Activated CD4-positive, alpha-beta T cell treated with anti-CD3 and anti-CD28 coated beads for 4 hours (primary cell): ENCODE results near the gene EHMT2.
"Not testable (repeated sequence)": the region's sequence is repeated elsewhere in the genome, so short reads cannot be mapped to it uniquely, and the experiment has no call there.

Source experiments
- DNase-seq, 2 donors: peaks; one replicate each; pipeline ENCODE4 v3.0.0-alpha.2; 2020

Gene EHMT2

DNA sequence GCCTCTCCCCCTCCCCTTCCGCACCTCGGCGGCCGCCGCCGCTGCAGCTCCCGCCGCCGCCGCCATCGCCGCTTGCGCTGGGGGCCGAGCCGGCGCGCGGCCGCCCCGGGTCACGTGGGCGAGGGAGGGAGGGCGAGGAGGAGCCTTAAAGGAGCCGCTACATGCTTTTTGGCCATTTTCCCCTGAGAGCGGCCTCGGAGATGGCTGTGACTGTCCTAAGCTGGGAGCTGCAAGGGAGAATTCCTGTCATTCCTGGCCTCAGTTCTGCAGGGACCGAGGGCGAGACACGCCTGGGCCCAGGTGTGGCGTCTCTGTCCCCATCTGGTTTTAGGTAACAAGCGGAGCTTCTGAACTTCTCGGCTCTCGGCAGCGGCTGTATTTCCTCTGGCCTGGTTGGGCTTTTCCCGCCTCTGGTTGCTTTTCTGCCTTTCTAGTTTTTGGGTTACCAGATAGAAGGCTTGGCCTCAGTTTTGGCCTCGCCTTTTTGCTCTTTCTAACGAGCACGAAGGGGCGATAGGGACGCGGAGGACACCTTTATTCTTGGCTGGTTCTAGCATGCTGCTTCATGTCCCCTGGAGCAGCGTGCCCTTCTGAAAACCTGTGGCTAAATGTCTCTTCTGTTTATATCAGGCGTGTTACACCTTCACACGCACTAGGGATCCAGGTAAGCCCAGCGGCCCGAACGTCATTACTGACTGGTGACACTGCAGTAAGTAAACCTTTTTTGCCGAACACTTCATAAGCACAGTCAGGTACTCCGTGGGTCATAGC lies at the start of gene EHMT2:
EHMT2 (minus strand) TSS at position 87 of the 771 bp plus-strand sequence; CDS start at position 66, 21 bp downstream.
- DNase-seq, result peak; percentile 78 to 80

DNA sequence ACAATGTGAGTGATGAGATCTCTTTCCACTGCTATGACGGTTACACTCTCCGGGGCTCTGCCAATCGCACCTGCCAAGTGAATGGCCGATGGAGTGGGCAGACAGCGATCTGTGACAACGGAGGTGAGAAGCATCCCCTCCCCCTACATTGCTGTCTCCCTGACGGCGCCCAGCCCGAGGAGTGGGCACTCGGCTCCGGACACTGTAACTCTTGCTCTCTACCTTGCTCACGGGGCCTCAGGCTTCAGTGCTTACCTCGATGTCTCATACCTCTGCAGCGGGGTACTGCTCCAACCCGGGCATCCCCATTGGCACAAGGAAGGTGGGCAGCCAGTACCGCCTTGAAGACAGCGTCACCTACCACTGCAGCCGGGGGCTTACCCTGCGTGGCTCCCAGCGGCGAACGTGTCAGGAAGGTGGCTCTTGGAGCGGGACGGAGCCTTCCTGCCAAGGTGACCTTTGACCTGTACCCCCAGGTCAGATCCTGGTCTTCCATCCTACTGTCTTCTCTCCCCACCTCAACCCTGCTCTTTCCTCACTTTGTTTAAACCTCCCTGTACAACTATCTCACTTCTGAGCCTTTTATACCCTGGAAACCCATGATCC lies 49.7 kb upstream of the EHMT2 start:
- no peak for DNase-seq

DNA sequence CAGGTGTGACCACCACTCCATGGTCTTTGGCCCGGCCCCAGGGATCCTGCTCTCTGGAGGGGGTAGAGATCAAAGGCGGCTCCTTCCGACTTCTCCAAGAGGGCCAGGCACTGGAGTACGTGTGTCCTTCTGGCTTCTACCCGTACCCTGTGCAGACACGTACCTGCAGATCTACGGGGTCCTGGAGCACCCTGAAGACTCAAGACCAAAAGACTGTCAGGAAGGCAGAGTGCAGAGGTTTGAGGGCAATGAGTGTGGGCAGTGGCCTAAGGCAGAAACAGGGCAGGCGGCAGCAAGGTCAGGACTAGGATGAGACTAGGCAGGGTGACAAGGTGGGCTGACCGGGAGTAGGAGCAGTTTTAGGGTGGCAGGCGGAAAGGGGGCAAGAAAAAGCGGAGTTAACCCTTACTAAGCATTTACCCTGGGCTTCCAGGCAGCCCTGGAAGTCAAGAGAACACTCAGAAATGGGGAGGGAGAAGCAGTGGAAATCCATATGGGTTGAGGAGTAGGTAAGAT lies 48.9 kb upstream of the EHMT2 start:
- no peak for DNase-seq

DNA sequence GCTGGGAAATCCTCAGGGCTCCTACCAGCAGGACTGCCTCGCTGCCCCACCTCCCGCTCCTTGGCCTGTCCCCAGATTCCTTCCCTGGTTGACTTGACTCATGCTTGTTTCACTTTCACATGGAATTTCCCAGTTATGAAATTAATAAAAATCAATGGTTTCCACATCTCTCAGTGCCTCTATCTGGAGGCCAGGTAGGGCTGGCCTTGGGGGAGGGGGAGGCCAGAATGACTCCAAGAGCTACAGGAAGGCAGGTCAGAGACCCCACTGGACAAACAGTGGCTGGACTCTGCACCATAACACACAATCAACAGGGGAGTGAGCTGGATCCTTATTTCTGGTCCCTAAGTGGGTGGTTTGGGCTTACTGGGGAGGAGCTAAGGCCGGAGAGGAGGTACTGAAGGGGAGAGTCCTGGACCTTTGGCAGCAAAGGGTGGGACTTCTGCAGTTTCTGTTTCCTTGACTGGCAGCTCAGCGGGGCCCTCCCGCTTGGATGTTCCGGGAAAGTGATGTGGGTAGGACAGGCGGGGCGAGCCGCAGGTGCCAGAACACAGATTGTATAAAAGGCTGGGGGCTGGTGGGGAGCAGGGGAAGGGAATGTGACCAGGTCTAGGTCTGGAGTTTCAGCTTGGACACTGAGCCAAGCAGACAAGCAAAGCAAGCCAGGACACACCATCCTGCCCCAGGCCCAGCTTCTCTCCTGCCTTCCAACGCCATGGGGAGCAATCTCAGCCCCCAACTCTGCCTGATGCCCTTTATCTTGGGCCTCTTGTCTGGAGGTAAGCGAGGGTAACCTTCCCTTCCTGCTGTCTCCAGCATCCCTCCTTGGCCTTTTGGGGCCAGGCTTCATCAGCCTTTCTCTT lies 48.2 kb upstream of the EHMT2 start, which contains the start of gene CFB:
CFB (plus strand) TSS at position 589 of the 863 bp plus-strand sequence; CDS start at position 716, 127 bp downstream.
- DNase-seq, result no peak

DNA sequence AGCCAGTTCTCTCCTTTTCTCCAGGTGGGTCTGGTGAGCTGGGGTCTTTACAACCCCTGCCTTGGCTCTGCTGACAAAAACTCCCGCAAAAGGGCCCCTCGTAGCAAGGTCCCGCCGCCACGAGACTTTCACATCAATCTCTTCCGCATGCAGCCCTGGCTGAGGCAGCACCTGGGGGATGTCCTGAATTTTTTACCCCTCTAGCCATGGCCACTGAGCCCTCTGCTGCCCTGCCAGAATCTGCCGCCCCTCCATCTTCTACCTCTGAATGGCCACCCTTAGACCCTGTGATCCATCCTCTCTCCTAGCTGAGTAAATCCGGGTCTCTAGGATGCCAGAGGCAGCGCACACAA lies 47.6 kb upstream of the EHMT2 start:
- no peak for DNase-seq

DNA sequence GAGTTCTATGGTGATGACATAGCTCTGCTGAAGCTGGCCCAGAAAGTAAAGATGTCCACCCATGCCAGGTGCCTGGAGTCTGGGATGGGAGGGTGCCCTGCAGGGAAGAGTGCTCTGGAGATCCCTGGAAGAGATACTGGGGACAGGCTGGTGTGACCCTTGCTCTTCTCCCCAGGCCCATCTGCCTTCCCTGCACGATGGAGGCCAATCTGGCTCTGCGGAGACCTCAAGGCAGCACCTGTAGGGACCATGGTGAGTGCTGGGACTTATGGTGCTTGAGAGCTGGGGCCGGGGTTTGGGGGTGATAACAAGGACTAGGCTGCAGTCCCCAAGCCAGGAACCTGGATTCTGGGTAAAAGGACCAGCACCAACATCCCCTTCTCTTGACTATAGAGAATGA lies 46.2 kb upstream of the EHMT2 start:
- DNase-seq, result no peak

DNA sequence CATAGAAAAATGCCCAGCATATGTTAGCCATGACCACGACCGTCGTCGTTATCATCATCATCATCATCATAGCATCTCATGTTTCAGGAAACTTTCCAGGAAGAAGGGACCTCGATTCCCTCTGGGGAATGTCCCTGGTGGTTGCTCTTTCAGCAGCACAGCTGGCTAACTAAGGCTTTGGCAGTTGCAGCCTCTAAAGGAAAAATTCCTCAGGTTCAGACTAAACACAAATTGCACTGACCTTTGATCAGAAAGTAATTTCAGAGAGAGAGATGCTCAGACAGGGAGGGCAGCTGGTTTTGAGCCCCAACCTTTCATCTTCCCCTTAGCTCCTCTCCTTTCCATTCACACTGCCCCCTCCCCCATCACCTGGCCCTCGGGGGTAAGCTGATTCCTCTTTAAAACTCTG lies 42.8 kb upstream of the EHMT2 start:
- DNase-seq, result no peak

DNA sequence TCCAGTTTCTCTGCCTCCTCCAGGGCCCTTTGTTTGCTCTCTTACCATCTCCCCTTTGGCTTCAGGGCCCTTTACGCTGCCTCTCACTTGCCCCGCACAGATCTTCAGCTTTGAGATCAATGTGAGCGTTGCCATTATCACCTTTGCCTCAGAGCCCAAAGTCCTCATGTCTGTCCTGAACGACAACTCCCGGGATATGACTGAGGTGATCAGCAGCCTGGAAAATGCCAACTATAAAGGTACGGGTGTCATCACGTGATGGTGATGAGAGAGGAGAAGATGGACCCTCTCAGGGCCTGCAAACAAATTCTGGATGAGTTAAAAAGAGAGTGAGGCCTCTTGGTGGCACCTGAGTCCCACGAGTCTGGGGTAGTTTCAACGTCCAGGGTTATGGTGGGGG lies 38.3 kb upstream of the EHMT2 start:
- DNase-seq, result no peak

DNA sequence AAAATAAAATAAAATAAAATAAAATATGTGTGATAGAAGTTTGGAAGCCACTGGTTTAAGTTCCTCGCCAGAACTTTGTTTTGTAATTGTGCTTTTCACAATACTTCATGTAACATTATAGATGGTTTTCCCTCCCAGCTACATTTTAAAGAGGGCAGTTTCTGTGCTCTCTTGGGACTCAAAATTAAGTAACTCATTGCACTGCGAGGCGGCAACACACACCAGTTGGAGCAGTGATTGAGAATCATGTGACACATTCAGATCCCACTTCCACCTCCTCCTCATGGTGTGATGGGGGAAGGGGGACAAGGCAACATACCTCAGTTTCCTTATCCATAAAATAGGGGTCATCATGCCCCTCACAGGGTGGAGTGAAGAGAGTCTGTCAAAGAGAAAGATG lies 37.5 kb upstream of the EHMT2 start:
- DNase-seq, result no peak

DNA sequence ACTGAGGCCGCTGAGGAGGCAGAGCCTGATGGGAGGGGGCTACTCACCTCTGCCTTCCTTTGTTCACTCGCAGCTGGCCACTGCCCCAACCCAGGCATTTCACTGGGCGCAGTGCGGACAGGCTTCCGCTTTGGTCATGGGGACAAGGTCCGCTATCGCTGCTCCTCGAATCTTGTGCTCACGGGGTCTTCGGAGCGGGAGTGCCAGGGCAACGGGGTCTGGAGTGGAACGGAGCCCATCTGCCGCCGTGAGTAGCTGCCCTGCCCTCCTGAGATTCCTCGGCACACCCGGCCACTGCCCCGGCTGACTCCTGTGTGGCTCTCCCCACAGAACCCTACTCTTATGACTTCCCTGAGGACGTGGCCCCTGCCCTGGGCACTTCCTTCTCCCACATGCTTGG lies 36.0 kb upstream of the EHMT2 start:
- no peak for DNase-seq

DNA sequence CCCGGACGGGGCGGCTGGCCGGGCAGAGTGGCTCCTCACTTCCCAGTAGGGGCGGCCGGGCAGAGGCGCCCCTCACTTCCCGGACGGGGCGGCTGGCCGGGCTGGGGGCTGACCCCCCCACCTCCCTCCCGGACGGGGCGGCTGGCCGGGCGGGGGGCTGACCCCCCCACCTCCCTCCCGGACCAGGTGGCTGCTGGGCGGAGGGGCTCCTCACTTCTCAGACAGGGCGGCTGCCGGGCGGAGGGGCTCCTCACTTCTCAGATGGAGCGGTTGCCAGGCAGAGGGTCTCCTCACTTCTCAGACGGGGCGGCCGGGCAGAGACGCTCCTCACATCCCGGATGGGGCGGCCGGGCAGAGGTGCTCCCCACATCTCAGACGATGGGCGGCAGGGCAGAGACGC lies 34.6 kb upstream of the EHMT2 start:
- not testable (repeated sequence) for DNase-seq

DNA sequence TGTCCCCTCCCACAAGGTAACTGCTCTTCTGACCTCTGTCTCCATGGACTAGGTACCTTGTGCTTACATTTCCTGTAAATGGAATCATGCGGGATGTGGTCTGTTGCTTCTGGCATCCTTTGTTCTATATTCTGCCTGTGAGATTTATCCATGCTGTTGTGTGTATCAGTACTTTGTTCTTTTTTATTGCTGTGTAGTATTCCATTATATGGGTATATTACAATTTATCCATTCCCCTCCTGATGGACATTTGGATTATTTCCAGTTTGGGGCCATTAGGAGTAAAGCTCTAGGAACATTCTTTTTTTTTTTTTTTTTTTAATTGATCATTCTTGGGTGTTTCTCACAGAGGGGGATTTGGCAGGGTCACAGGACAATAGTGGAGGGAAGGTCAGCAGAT lies 33.5 kb upstream of the EHMT2 start:
- no peak for DNase-seq

DNA sequence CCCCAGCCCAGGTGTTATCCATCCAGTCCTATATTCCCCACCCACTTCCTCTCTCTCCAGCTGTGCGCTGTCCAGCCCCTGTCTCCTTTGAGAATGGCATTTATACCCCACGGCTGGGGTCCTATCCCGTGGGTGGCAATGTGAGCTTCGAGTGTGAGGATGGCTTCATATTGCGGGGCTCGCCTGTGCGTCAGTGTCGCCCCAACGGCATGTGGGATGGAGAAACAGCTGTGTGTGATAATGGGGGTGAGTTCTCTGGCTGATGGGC lies 31.1 kb upstream of the EHMT2 start:
- no peak for DNase-seq

DNA sequence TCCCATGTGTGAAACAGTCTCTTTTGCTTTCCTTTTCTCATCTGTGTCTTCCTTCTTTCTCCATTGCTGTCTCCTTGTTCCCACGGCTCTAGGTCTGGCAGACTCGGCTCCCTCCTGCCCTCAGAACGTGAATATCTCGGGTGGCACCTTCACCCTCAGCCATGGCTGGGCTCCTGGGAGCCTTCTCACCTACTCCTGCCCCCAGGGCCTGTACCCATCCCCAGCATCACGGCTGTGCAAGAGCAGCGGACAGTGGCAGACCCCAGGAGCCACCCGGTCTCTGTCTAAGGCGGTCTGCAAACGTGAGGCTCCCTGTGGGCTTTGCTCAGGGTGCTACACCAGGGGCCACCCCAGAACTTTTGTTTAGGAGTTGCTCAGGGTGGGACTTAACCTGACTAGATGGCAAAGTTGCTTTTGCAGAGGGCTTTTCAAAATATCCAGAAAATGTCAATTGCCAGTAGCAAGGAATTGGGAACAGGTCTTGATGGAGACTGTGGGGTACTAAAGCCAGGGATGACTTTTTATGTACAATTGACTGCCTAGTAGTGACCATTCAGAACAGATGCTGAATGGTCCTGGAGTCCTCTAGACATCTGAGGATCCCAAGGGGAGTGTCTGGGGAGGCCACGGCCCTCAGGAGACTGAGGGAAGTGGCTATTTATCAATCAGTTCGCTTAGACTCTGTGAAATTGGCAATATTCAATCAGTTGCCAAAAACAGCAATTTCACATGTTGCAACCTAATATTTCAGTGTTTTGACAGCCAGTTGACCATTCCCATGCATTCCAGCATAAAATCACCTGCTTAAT lies 30.6 kb upstream of the EHMT2 start:
- no peak for DNase-seq

DNA sequence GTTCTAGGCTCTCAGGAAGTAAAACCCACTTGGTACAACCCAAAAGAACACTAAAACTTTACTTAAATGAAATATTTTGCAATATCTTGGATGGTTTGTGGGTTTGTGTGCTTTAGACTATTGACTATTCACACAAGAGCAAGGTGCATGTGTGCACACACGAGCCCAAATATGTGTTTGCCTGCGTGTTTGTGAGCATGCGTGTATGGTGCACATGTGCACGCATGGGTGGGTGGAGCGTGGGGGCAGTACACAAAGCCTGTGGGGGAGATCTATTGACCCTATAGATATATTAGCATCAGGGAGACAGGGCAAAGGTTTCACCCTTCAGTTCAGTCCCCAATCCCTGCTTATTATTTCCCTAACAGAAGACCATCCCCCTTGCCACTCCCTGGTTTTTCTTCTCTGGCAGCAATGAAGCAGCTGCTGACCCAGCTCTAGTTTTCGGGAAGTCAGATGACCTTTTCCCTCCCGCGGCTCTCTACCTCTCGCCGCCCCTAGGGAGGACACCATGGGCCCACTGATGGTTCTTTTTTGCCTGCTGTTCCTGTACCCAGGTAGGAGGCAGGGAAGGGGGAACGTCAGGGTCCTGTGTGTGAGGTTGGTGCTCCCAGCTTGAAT lies 29.9 kb upstream of the EHMT2 start, which contains the start of gene C2:
C2 (plus strand) TSS at position 476 of the 621 bp plus-strand sequence; CDS start at position 512, 36 bp downstream.
- no peak for DNase-seq

DNA sequence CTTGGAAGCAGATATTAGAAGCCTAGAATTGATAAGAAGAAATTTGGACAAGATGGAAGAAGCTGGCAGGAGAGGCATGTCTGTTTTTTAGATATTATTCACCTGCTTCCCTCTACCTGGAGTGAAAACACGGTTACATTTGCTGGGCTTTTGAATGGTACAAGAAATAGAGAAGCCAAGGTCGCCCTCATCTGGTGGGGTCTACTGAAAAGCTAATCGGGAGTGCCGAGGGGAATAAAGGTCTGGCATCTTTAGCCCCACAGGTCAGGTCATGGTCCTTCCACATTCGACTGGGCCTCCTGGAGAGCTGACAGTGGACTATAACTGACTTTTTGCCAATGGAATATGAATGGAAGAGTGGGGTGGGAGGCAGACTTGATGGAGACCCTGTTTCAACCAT lies 25.4 kb upstream of the EHMT2 start:
- peak in 1 of 2 donors; percentile 12 for DNase-seq

DNA sequence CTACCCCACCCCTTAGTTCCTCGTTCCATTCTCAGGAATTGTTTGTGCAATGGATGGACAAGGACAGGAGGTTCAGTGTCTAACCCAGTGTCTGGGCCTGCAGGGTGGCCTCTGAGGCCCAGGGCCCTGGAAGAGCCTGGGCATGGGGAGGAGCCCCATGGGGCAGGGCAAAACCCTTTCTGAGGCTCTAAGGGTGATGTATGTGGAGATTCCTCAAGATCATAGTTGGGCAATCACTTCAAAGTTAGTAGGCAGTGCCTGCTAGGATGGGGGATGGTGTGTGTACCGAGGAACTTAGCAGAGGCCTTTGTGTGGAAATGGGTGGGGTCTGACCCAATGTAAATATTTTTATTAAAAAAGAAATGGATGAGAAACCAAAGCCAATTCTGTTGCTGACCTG lies 23.3 kb upstream of the EHMT2 start:
- DNase-seq, result no peak

DNA sequence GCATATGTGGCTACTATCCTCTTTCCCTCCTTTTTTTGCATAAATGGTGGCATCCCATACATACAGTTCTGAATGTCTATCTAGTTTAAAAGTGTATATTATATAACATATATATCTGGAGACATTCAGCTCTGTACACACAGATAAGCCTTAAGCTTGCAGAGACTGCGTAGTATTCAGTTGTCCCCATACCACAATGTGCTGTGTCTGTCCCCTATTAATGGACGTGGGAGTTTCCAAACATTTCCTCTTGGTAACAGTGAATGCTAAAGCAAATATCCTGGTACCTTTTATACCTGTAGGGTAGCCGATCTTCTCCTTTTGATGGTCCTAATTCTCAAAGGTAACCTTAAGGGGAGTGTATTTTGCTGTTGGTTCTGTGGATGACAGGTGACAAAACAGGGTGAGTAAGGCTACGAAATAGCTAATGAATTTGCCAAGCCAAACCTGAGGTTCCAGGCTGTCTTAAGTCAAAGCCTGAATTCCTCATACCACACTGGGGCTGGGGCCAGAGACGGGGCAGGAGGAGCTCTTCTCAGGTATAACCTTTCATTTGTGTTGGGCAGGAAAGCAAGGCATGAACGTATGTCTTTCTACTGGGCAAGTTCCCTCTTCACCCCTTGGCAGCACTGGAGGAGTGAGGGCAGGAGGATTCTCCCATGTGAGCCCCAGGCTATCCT lies 22.3 kb upstream of the EHMT2 start:
- DNase-seq, result no peak

DNA sequence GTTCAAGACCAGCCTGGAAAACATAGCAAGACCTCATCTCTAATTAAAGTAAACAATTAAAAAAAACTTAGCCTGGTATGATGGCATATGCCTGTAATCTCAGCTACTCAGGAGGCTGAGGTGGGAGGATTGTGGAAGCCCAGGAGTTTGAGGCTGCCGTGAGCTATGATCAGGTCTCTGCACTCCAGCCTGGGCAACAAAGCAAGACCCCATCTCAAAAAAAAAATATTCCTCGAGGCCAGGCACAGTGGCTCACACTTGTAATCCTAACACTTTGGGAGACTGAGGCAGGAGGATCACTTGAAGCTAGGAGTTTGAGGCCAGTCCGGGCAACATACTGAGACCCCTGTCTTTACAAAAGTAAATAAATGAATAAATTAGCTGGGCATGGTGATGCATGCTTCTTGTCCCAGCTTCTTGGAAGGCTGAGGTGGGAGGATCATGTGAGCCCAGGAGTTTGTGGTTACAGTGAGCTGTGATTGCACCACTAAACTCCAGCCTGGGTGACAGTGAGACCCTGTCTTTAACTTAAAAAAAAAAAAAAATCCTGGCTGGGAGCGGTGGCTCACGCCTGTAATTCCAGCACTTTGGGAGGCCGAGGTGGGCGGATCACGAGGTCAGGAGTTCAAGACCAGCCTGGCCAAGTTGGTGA lies 20.7 kb upstream of the EHMT2 start:
- no peak for DNase-seq

DNA sequence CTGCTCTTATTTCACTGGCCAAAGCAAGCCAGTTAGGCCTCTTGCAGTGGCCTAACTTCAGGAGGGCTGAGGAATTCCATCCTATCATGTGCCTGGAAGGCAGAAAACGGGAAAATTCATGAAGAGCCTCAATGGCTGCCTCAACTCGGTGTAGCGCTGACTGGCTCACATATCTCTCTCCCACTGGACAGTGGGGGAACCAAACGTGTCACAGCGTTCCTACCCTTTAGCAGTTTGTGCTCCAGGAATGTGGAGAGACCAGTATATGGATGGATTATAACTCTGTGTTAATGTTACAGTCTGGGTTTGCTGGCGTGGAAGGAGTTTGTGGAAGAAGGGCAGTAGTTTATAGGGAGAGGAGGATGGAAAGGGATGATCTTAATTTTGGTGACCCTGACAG lies 18.3 kb upstream of the EHMT2 start:
- DNase-seq, result no peak

DNA sequence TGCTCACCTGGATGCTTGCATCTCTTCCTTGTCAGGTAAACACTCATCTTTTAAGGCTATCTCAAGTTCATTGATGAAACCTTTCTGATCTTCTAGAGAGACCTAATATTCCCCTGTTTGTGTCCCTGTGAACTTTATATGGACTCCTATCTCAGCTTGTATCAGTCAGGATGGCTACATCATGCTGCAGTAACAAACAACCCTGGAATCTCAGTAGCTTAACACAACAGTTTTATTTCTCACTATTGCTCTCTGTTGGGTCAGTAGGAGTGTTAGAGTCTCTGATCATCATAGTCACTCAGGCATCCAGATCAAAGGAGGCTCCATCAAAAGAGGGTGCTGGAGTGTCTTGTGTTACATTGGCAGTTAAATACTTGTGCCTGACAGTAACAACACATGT lies 17.9 kb upstream of the EHMT2 start:
- no peak for DNase-seq
